CD14-positive monocyte (primary cell): ENCODE data around the gene PKHD1. TPM values are rescaled to one million over a fixed set of nuclear protein-coding genes. Genes with fewer than 3 reads are reported as not detected.

Source experiments
- DNase-seq, 3 donors: peaks; one replicate each; pipeline ENCODE4 v3.0.0-alpha.2; 2011 to 2022
- H2AFZ ChIP-seq: 2 replicates; pipeline ENCODE4 v1.6.0; 2012; ENCODE audit warnings: mild to moderate bottlenecking, low read depth, low read length, inconsistent platforms; ENCODE audit not compliant: insufficient read depth, poor library complexity, severe bottlenecking
- H3K27ac ChIP-seq, 2 donors: 1 replicate in 1 of 2; 2 replicates in 1 of 2; pipeline ENCODE4 v1.5.1; 2012 to 2013; ENCODE audit warnings: low read length in 2 of 2, control low read depth in 1 of 2, inconsistent platforms in 1 of 2, low read depth in 1 of 2, mild to moderate bottlenecking in 1 of 2
- H3K27me3 ChIP-seq, 2 donors: one replicate each; pipeline versions ENCODE4 v1.6.0 to v1.6.1; 2011 to 2013; ENCODE audit warnings: low read length in 2 of 2; ENCODE audit not compliant: control insufficient read depth in 2 of 2, insufficient read depth in 2 of 2
- H3K36me3 ChIP-seq, 2 donors: replicated peaks in 1 of 2; 1 replicate in 1 of 2; 2 replicates in 1 of 2; pipeline versions ENCODE4 v1.5.1 to v1.6.1; 2012 to 2013; ENCODE audit warnings: low read length in 2 of 2, control low read depth in 1 of 2, inconsistent platforms in 1 of 2, mild to moderate bottlenecking in 1 of 2; ENCODE audit not compliant: insufficient read depth in 2 of 2, control insufficient read depth in 1 of 2
- H3K4me1 ChIP-seq, 2 donors: 1 replicate in 1 of 2; 2 replicates in 1 of 2; pipeline versions ENCODE4 v1.5.1 to v1.6.1; 2012 to 2013; ENCODE audit warnings: low read length in 2 of 2, control low read depth in 1 of 2, inconsistent platforms in 1 of 2, mild to moderate bottlenecking in 1 of 2, moderate library complexity in 1 of 2; ENCODE audit not compliant: insufficient read depth in 2 of 2, control insufficient read depth in 1 of 2
- H3K4me2 ChIP-seq: replicated peaks from 2 replicates; pipeline ENCODE3; 2012; ENCODE audit warnings: low read length, moderate library complexity, mild to moderate bottlenecking; ENCODE audit not compliant: poor library complexity, severe bottlenecking; ENCODE audit errors: extremely low read depth
- H3K4me3 ChIP-seq, 3 experiments: fragments of 200-600 bp in 1 of 3; sonication (generic) in 1 of 3; replicated peaks in 1 of 3; 1 replicate in 2 of 3; 2 replicates in 1 of 3; pipeline ENCODE4 v1.5.1; 2011 to 2013; ENCODE audit warnings: low read length in 3 of 3, mild to moderate bottlenecking in 3 of 3, control low read depth in 2 of 3, low read depth in 2 of 3, inconsistent platforms in 1 of 3, moderate library complexity in 1 of 3
- H3K79me2 ChIP-seq: 2 replicates; pipeline ENCODE4 v1.6.0; 2012; ENCODE audit warnings: mild to moderate bottlenecking, control low read depth, inconsistent platforms, low read length, moderate library complexity; ENCODE audit not compliant: insufficient read depth
- H3K9ac ChIP-seq: 2 replicates; pipeline ENCODE4 v1.6.0; 2017; ENCODE audit warnings: low read length, mild to moderate bottlenecking; ENCODE audit not compliant: insufficient read depth, poor library complexity, severe bottlenecking
- H3K9me3 ChIP-seq, 2 donors: replicated peaks in 1 of 2; 1 replicate in 1 of 2; 2 replicates in 1 of 2; pipeline versions ENCODE4 v1.5.1 to v1.6.1; 2012 to 2013; ENCODE audit warnings: low read length in 2 of 2, control low read depth in 1 of 2; ENCODE audit not compliant: control insufficient read depth in 1 of 2, insufficient read depth in 1 of 2
- H4K20me1 ChIP-seq: 2 replicates; pipeline ENCODE4 v1.6.0; 2012; ENCODE audit warnings: mild to moderate bottlenecking, low read length, control low read depth, moderate library complexity; ENCODE audit not compliant: insufficient read depth
- H3K27ac Mint-ChIP-seq, 7 donors: one replicate each; pipeline ENCODE4 v1.8.0; 2020; ENCODE audit warnings: mild to moderate bottlenecking in 7 of 7, mixed read lengths in 7 of 7, moderate library complexity in 6 of 7, inconsistent platforms in 2 of 7
- H3K27me3 Mint-ChIP-seq, 3 donors: one replicate each; pipeline ENCODE4 v1.8.0; 2021 to 2022; ENCODE audit warnings: low read depth in 3 of 3, mild to moderate bottlenecking in 3 of 3, mixed read lengths in 3 of 3, moderate library complexity in 3 of 3, inconsistent platforms in 1 of 3
- H3K36me3 Mint-ChIP-seq, 2 donors: one replicate each; pipeline ENCODE4 v1.8.0; 2020; ENCODE audit warnings: mixed read lengths in 2 of 2, inconsistent platforms in 1 of 2, mild to moderate bottlenecking in 1 of 2
- H3K4me1 Mint-ChIP-seq: one replicate; pipeline ENCODE4 v1.8.0; 2020; ENCODE audit warnings: mild to moderate bottlenecking, mixed read lengths
- H3K4me3 Mint-ChIP-seq, 2 donors: one replicate each; pipeline ENCODE4 v1.8.0; 2020; ENCODE audit warnings: mild to moderate bottlenecking in 2 of 2, mixed read lengths in 2 of 2, moderate library complexity in 1 of 2
- H3K9me3 Mint-ChIP-seq, 7 donors: one replicate each; pipeline ENCODE4 v1.8.0; 2020 to 2022; ENCODE audit warnings: mixed read lengths in 7 of 7, mild to moderate bottlenecking in 6 of 7, moderate library complexity in 6 of 7, inconsistent platforms in 2 of 7
- WGBS: methylation state at CpG from one replicate; pipeline ENCODE4 v1.1.5; 2013; ENCODE audit warnings: missing lambda C conversion rate; ENCODE audit not compliant: insufficient coverage; 5-methylcytosine and 5-hydroxymethylcytosine counted together
- intact Hi-C, 2 donors: fragments of 100-400 bp; cut with micrococcal nuclease; formaldehyde crosslinking; loops; one replicate each; pipeline versions ENCODE4 v1.15.0 to v1.15.1; 2023
- polyA plus RNA-seq, 3 donors: library from polyadenylated mRNA; depleted of rRNA in 1 of 3; unstranded in 2 of 3; stranded (reverse) in 1 of 3; fragments of 300-500 nt in 2 of 3; fragments of >200 nt in 1 of 3; fragmentation: Illumina TruSeq in 2 of 3; gene quantifications; 1 replicate in 2 of 3; 2 replicates in 1 of 3; pipeline ENCODE4 v1.2.3, GENCODE V29; 2012 to 2021
- TF ChIP-seq, protein P1 (sequence below): fragments of 200-600 bp; IDR thresholded peaks from one replicate; pipeline ENCODE4 v1.8.0; 2022; ENCODE audit warnings: antibody characterized with exemption, mild to moderate bottlenecking

The PKHD1 gene
- polyA plus RNA-seq, 3 donors, result not detected

- Histone ChIP-seq H3K79me2 (no peaks in the 10 kb centered on the region), H3K36me3 (no peaks in the 10 kb centered on the region), H3K4me3 (no peak overlapping the region), H3K27ac (no peak overlapping the region), H2AFZ (no peak overlapping the region), H3K9me3 (no peaks in the 10 kb centered on the region), H3K9ac (no peak overlapping the region), H3K4me2 (no peak overlapping the region), H4K20me1 (no peaks in the 10 kb centered on the region), H3K4me1 (no peaks in the 10 kb centered on the region), H3K27me3 (no peaks in the 10 kb centered on the region)
- TF ChIP-seq, protein P1, sequence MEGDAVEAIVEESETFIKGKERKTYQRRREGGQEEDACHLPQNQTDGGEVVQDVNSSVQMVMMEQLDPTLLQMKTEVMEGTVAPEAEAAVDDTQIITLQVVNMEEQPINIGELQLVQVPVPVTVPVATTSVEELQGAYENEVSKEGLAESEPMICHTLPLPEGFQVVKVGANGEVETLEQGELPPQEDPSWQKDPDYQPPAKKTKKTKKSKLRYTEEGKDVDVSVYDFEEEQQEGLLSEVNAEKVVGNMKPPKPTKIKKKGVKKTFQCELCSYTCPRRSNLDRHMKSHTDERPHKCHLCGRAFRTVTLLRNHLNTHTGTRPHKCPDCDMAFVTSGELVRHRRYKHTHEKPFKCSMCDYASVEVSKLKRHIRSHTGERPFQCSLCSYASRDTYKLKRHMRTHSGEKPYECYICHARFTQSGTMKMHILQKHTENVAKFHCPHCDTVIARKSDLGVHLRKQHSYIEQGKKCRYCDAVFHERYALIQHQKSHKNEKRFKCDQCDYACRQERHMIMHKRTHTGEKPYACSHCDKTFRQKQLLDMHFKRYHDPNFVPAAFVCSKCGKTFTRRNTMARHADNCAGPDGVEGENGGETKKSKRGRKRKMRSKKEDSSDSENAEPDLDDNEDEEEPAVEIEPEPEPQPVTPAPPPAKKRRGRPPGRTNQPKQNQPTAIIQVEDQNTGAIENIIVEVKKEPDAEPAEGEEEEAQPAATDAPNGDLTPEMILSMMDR, result no peak
- no CpG with 5 or more reads among the region's 2 CpGs for WGBS
- H3K27ac Mint-ChIP-seq, result no peak overlapping the region
- no peaks in the 10 kb centered on the region for H3K27me3 Mint-ChIP-seq
- DNase-seq, result no peak
- intact Hi-C loops, result no loop called here
- no peaks in the 10 kb centered on the region for H3K9me3 Mint-ChIP-seq
- H3K4me3 Mint-ChIP-seq, result no peak overlapping the region
- no peaks in the 10 kb centered on the region for H3K4me1 Mint-ChIP-seq
- H3K36me3 Mint-ChIP-seq, result no peaks in the 10 kb centered on the region
Measured at GRCh38 chr6:51702851-51703250, 384.6 kb downstream of the PKHD1 start.

- Mint-ChIP-seq H3K27me3 (no peaks in the 10 kb centered on the region), H3K9me3 (peaks cover 0 to 2% (median 0%) of the 10 kb centered on the region in 7 donors), H3K27ac (no peak overlapping the region), H3K4me1 (no peaks in the 10 kb centered on the region), H3K4me3 (no peak overlapping the region), H3K36me3 (no peaks in the 10 kb centered on the region)
- no peak for DNase-seq
- H3K79me2 ChIP-seq, result no peaks in the 10 kb centered on the region
- intact Hi-C loops, result no loop called here
- H3K4me1 ChIP-seq, result no peaks in the 10 kb centered on the region
- H4K20me1 ChIP-seq, result no peaks in the 10 kb centered on the region
- no peak overlapping the region for H2AFZ ChIP-seq
- no peaks in the 10 kb centered on the region for H3K9me3 ChIP-seq
- no peak overlapping the region for H3K4me2 ChIP-seq
- TF ChIP-seq, protein P1, result no peak
- no peak overlapping the region for H3K4me3 ChIP-seq
- no peak overlapping the region for H3K9ac ChIP-seq
- H3K27ac ChIP-seq, result no peak overlapping the region
- H3K27me3 ChIP-seq, result no peaks in the 10 kb centered on the region
- no peaks in the 10 kb centered on the region for H3K36me3 ChIP-seq
Measured at GRCh38 chr6:51684603-51685002, 402.8 kb downstream of the PKHD1 start.
